Measurements from ENCODE around the gene GRWD1. TPM values are rescaled to one million over a fixed set of nuclear protein-coding genes. Genes with fewer than 3 reads are reported as not detected.

GRWD1 gene
- total and polyA plus RNA-seq, 2 donors (not counting 1 experiment from before 2014, with no cell fraction given) = 10.6 to 40.7 TPM

DNA sequence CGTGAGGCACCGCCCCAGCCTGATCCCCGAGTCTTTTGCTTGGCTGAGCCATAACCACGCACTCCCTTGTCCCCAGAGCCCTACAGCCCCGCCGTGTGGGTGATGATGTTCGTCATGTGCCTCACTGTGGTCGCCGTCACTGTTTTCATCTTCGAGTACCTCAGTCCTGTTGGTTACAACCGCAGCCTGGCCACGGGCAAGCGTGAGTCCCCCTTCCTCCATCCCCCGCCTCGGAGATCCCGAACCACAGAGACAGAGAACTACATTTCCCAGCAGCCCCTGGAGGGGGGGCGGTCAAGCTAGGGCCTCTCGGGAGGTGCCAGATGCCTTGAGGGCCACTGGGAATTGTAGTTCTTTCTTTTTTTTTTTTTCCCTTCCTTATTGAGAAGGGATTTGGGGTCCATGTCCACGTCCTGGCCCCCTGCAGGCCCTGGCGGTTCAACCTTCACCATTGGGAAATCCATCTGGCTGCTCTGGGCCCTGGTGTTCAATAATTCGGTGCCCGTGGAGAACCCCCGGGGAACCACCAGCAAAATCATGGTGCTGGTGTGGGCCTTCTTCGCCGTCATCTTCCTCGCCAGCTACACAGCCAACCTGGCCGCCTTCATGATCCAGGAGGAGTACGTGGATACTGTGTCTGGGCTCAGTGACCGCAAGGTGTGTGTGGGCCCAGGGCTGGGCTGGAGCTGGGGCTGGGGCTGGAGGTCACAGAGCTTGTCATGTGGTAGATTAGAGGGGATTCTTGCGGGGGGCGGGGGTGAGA is 26.4 kb upstream of the GRWD1 start:
- Histone ChIP-seq H3K4me2 (replicated peaks; ENCODE audit: low read depth, low read length, poor library complexity, severe bottlenecking) (peak overlapping the region; percentile 70), H2AFZ (ENCODE audit: insufficient read depth, low read depth, low read length, poor library complexity, severe bottlenecking) (peak overlapping the region; percentile 52), H3K9me3 (ENCODE audit: control extremely low read depth in 1 of 3, control insufficient read depth in 2 of 3, insufficient read depth in 1 of 3, low read length in 2 of 3) (peaks cover 0 to 20% (median 0%) of the 10 kb centered on the region in 3 donors), H3K4me3 (ENCODE audit: control extremely low read depth in 1 of 5, extremely low read depth in 1 of 5, insufficient read depth in 1 of 5, low read depth in 2 of 5, low read length in 4 of 5) (peak overlapping the region in 4 of 5 experiments; percentile 10 to 43 (median 20)), H3K4me1 (ENCODE audit: control insufficient read depth in 2 of 2, insufficient read depth in 2 of 2, low read length in 2 of 2) (peaks cover 16 to 17% of the 10 kb centered on the region in 2 donors), H3K79me2 (ENCODE audit: control insufficient read depth, insufficient read depth, low read length) (no peaks in the 10 kb centered on the region), H3K27ac (ENCODE audit: low read length in 2 of 2) (no peak overlapping the region), H4K20me1 (ENCODE audit: control insufficient read depth, insufficient read depth, low read length, poor library complexity, severe bottlenecking) (no peaks in the 10 kb centered on the region), H3K27me3 (replicated peaks in 1 of 4; ENCODE audit: control extremely low read depth in 1 of 4, control insufficient read depth in 3 of 4, insufficient read depth in 4 of 4, low read length in 3 of 4) (peaks cover 0 to 43% (median 9%) of the 10 kb centered on the region in 4 experiments), H3K9ac (ENCODE audit: low read length) (peak overlapping the region; percentile 44), H3K36me3 (replicated peaks in 1 of 2; ENCODE audit: control extremely low read depth in 1 of 2, control insufficient read depth in 1 of 2, extremely low read depth in 1 of 2, insufficient read depth in 2 of 2, low read length in 1 of 2) (no peaks in the 10 kb centered on the region)
- DNase-seq (peak; percentile 80), ATAC-seq (ENCODE audit: low read depth) (peak; percentile 82)
- no peak for TF ChIP-seq EZH2 (IDR thresholded peaks at IDR 0.05; ENCODE audit: borderline replicate concordance, insufficient read depth, low read depth, low read length, poor library complexity, severe bottlenecking)
- TF ChIP-seq, protein P1, sequence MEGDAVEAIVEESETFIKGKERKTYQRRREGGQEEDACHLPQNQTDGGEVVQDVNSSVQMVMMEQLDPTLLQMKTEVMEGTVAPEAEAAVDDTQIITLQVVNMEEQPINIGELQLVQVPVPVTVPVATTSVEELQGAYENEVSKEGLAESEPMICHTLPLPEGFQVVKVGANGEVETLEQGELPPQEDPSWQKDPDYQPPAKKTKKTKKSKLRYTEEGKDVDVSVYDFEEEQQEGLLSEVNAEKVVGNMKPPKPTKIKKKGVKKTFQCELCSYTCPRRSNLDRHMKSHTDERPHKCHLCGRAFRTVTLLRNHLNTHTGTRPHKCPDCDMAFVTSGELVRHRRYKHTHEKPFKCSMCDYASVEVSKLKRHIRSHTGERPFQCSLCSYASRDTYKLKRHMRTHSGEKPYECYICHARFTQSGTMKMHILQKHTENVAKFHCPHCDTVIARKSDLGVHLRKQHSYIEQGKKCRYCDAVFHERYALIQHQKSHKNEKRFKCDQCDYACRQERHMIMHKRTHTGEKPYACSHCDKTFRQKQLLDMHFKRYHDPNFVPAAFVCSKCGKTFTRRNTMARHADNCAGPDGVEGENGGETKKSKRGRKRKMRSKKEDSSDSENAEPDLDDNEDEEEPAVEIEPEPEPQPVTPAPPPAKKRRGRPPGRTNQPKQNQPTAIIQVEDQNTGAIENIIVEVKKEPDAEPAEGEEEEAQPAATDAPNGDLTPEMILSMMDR (IDR thresholded peaks at IDR 0.05) = no peak
- Mint-ChIP-seq H3K27me3 (peaks cover 35% of the 10 kb centered on the region), H3K4me1 (peaks cover 24% of the 10 kb centered on the region), H3K27ac (peak overlapping the region; percentile 80), H3K4me3 (peak overlapping the region; percentile 90), H3K9me3 (ENCODE audit: insufficient read depth) (no peaks in the 10 kb centered on the region)
- whole genome bisulfite sequencing (ENCODE audit: insufficient coverage) = 49% methylated on average over 21 of the region's 31 CpGs
- intact Hi-C loops (cut with micrococcal nuclease) = loop anchor here (1.0 kb wide), 1 partner anchor 26 kb away; the partner anchor contains the start of gene GRWD1
- CTCF ChIA-PET = interaction anchor here (0.6 to 1.0 kb wide), 2 partner anchors 85 to 1530 kb away, joined by 3 read pairs; no protein-coding TSS in a partner anchor
- POLR2A ChIA-PET = interaction anchor here (1.0 kb wide), 1 partner anchor 28 kb away, joined by 5 read pairs; the partner anchor contains the start of gene KDELR1

DNA sequence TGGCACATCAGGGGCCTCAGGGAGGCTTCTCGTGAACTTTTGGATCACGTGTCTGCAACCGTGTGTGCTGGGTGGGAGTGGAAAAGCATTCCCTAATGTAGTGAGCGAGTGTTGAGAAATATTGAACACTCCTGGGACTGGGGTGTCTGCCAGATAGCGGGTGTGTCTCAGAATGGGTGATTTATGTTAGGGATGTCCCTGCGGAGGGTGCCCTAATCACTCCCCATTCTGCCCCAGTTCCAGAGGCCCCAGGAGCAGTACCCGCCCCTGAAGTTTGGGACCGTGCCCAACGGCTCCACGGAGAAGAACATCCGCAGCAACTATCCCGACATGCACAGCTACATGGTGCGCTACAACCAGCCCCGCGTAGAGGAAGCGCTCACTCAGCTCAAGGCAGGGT is 24.2 kb upstream of the GRWD1 start:
- H3K27me3 ChIP-seq (replicated peaks in 1 of 4; ENCODE audit: control extremely low read depth in 1 of 4, control insufficient read depth in 3 of 4, insufficient read depth in 4 of 4, low read length in 3 of 4) = peaks cover 0 to 22% (median 0%) of the 10 kb centered on the region in 4 experiments
- no peaks in the 10 kb centered on the region for H4K20me1 ChIP-seq (ENCODE audit: control insufficient read depth, insufficient read depth, low read length, poor library complexity, severe bottlenecking)
- no peak overlapping the region for H3K27ac ChIP-seq (ENCODE audit: low read length in 2 of 2)
- intact Hi-C loops (cut with micrococcal nuclease) = no loop called here
- no peak for ATAC-seq (ENCODE audit: low read depth)
- no peak for TF ChIP-seq EZH2 (IDR thresholded peaks at IDR 0.05; ENCODE audit: borderline replicate concordance, insufficient read depth, low read depth, low read length, poor library complexity, severe bottlenecking)
- TF ChIP-seq, protein P1 (IDR thresholded peaks at IDR 0.05) = no peak
- H3K4me1 ChIP-seq (ENCODE audit: control insufficient read depth in 2 of 2, insufficient read depth in 2 of 2, low read length in 2 of 2) = peaks cover 3% of the 10 kb centered on the region in 2 donors
- H3K9me3 Mint-ChIP-seq (ENCODE audit: insufficient read depth) = no peaks in the 10 kb centered on the region
- no peak overlapping the region for H2AFZ ChIP-seq (ENCODE audit: insufficient read depth, low read depth, low read length, poor library complexity, severe bottlenecking)
- H3K79me2 ChIP-seq (ENCODE audit: control insufficient read depth, insufficient read depth, low read length) = no peaks in the 10 kb centered on the region
- no peak for DNase-seq
- H3K36me3 ChIP-seq (replicated peaks in 1 of 2; ENCODE audit: control extremely low read depth in 1 of 2, control insufficient read depth in 1 of 2, extremely low read depth in 1 of 2, insufficient read depth in 2 of 2, low read length in 1 of 2) = no peaks in the 10 kb centered on the region
- 88% methylated on average over 15 of the region's 16 CpGs for WGBS (ENCODE audit: insufficient coverage)
- no peak overlapping the region for H3K4me2 ChIP-seq (replicated peaks; ENCODE audit: low read depth, low read length, poor library complexity, severe bottlenecking)
- H3K4me3 ChIP-seq (ENCODE audit: control extremely low read depth in 1 of 5, extremely low read depth in 1 of 5, insufficient read depth in 1 of 5, low read depth in 2 of 5, low read length in 4 of 5) = no peak overlapping the region
- peaks cover 0 to 7% (median 0%) of the 10 kb centered on the region in 3 donors for H3K9me3 ChIP-seq (ENCODE audit: control extremely low read depth in 1 of 3, control insufficient read depth in 2 of 3, insufficient read depth in 1 of 3, low read length in 2 of 3)
- H3K4me1 Mint-ChIP-seq = peaks cover 19% of the 10 kb centered on the region
- H3K27ac Mint-ChIP-seq = no peak overlapping the region
- H3K27me3 Mint-ChIP-seq = peaks cover 24% of the 10 kb centered on the region
- CTCF ChIA-PET = no interaction called here
- no peak overlapping the region for H3K4me3 Mint-ChIP-seq
- no peak overlapping the region for H3K9ac ChIP-seq (ENCODE audit: low read length)
- POLR2A ChIA-PET = no interaction called here

All from B cell (primary cell).